Measurements from ENCODE around the gene IPO8.
A peak's percentile ranks its signal among the peaks of the same experiment; 100 is the strongest.
"Not testable (repeated sequence)": the region's sequence is repeated elsewhere in the genome, so short reads cannot be mapped to it uniquely, and the experiment has no call there.

The IPO8 gene

GRCh38 chr12:30687265-30687986 is 8.2 kb downstream of the IPO8 start:
- no peak for DNase-seq (ENCODE audit: low read depth)

- DNase-seq (ENCODE audit: low read depth) = no peak
These were observed 16.4 kb downstream of the IPO8 start for GRCh38 chr12:30679241-30679640.

GRCh38 chr12:30678221-30678620 is 17.4 kb downstream of the IPO8 start:
- no peak for DNase-seq (ENCODE audit: low read depth)

GRCh38 chr12:30661210-30661609 is 34.5 kb downstream of the IPO8 start:
- DNase-seq (ENCODE audit: low read depth) = no peak

GRCh38 chr12:30652034-30652696 is 43.5 kb downstream of the IPO8 start:
- DNase-seq (ENCODE audit: low read depth) = no peak

GRCh38 chr12:30646821-30647220 is 48.8 kb downstream of the IPO8 start:
- no peak for DNase-seq (ENCODE audit: low read depth)

GRCh38 chr12:30643366-30643765 is 52.3 kb downstream of the IPO8 start:
- DNase-seq (ENCODE audit: low read depth) = no peak

- DNase-seq (ENCODE audit: low read depth) = no peak
These were observed 55.3 kb downstream of the IPO8 start for GRCh38 chr12:30640392-30640791.

GRCh38 chr12:30635385-30635784 is 60.3 kb downstream of the IPO8 start:
- no peak for DNase-seq (ENCODE audit: low read depth)

GRCh38 chr12:30631740-30632139 is 63.9 kb downstream of the IPO8 start:
- no peak for DNase-seq (ENCODE audit: low read depth)

GRCh38 chr12:30630979-30631285 is 64.7 kb downstream of the IPO8 start:
- no peak for DNase-seq (ENCODE audit: low read depth)

GRCh38 chr12:30630076-30630978 is 65.3 kb downstream of the IPO8 start:
- DNase-seq (ENCODE audit: low read depth) = no peak

- DNase-seq (ENCODE audit: low read depth) = no peak
These were observed 68.8 kb downstream of the IPO8 start for GRCh38 chr12:30626847-30627246.

GRCh38 chr12:30624009-30624408 is 71.7 kb downstream of the IPO8 start:
- DNase-seq (ENCODE audit: low read depth) = no peak

- peak; percentile 46 for DNase-seq (ENCODE audit: low read depth)
These were observed 73.2 kb downstream of the IPO8 start for GRCh38 chr12:30622509-30622908.

GRCh38 chr12:30621663-30622241 is 73.9 kb downstream of the IPO8 start:
- not testable (repeated sequence) for DNase-seq (ENCODE audit: low read depth)

- no peak for DNase-seq (ENCODE audit: low read depth)
These were observed 78.2 kb downstream of the IPO8 start for GRCh38 chr12:30617346-30618016.

GRCh38 chr12:30614031-30614430 is 81.6 kb downstream of the IPO8 start:
- DNase-seq (ENCODE audit: low read depth) = no peak

GRCh38 chr12:30613119-30613830 is 82.4 kb downstream of the IPO8 start:
- DNase-seq (ENCODE audit: low read depth) = peak; percentile 19

- no peak for DNase-seq (ENCODE audit: low read depth)
These were observed 85.0 kb downstream of the IPO8 start for GRCh38 chr12:30610718-30611117.

- not testable (repeated sequence) for DNase-seq (ENCODE audit: low read depth)
These were observed 85.8 kb downstream of the IPO8 start for GRCh38 chr12:30609819-30610218.

Measured in HS-27A (cell line).